Esophagus muscularis mucosa (tissue), 3 donors: ENCODE measurements around the gene CNTNAP2.

Experiments used
- CTCF ChIP-seq, 3 experiments: fragments of 200-600 bp in 2 of 3; fragments of 450-650 bp in 1 of 3; sonication (generic) in 2 of 3; IDR thresholded peaks; one replicate each; pipeline ENCODE4 v1.5.1; 2017 to 2019; ENCODE audit warnings: antibody characterized with exemption in 3 of 3, mild to moderate bottlenecking in 2 of 3, moderate library complexity in 1 of 3
- POLR2A ChIP-seq: fragments of 450-650 bp; IDR thresholded peaks from one replicate; pipeline ENCODE4 v1.6.1; 2017; ENCODE audit warnings: antibody characterized with exemption, moderate library complexity, mild to moderate bottlenecking, low read depth
- POLR2AphosphoS5 ChIP-seq, 2 donors: sonication (generic); formaldehyde crosslinking; IDR thresholded peaks; one replicate each; pipeline ENCODE4 v1.6.1; 2017; ENCODE audit warnings: antibody characterized with exemption in 2 of 2

GRCh38 chr7:148288592-148289151 lies 2172.1 kb downstream of the CNTNAP2 start:
- no peak for TF ChIP-seq CTCF (IDR thresholded peaks at IDR 0.05)
- TF ChIP-seq POLR2A: no peak
- no peak for TF ChIP-seq POLR2AphosphoS5 (IDR thresholded peaks at IDR 0.05)
